PC-3 (cell line): Measurements from ENCODE around the gene PARP15.

Experiments
- CTCF ChIP-seq: fragments of 300-600 bp; sonication (generic); conservative IDR thresholded peaks from 2 replicates; pipeline ENCODE4 v1.5.1; 2017; ENCODE audit warnings: antibody characterized with exemption, low read depth, mild to moderate bottlenecking, low read length
- EZH2 ChIP-seq: fragments of 300-600 bp; sonication (generic); IDR thresholded peaks from one replicate; pipeline ENCODE4 v1.6.1; 2017; ENCODE audit warnings: antibody characterized with exemption, mild to moderate bottlenecking, low read length; ENCODE audit not compliant: unreplicated experiment
- EZH2phosphoT487 ChIP-seq: fragments of 300-600 bp; sonication (generic); IDR thresholded peaks from 2 replicates; pipeline ENCODE4 v1.6.1; 2018; ENCODE audit warnings: mild to moderate bottlenecking, antibody characterized with exemption, low read length, borderline replicate concordance

- TF ChIP-seq CTCF (no peak), EZH2 (no peak), EZH2phosphoT487 (no peak)
These were observed 14.3 kb upstream of the PARP15 start for GRCh38 chr3:122562923-122563716.
